Midbrain (tissue), 1 donor: ENCODE measurements around the gene TUBGCP6.

Experiments
- DNase-seq: peaks from one replicate; lab custom pipeline; 2025; lab: John Stamatoyannopoulos, UW

Gene TUBGCP6

DNA sequence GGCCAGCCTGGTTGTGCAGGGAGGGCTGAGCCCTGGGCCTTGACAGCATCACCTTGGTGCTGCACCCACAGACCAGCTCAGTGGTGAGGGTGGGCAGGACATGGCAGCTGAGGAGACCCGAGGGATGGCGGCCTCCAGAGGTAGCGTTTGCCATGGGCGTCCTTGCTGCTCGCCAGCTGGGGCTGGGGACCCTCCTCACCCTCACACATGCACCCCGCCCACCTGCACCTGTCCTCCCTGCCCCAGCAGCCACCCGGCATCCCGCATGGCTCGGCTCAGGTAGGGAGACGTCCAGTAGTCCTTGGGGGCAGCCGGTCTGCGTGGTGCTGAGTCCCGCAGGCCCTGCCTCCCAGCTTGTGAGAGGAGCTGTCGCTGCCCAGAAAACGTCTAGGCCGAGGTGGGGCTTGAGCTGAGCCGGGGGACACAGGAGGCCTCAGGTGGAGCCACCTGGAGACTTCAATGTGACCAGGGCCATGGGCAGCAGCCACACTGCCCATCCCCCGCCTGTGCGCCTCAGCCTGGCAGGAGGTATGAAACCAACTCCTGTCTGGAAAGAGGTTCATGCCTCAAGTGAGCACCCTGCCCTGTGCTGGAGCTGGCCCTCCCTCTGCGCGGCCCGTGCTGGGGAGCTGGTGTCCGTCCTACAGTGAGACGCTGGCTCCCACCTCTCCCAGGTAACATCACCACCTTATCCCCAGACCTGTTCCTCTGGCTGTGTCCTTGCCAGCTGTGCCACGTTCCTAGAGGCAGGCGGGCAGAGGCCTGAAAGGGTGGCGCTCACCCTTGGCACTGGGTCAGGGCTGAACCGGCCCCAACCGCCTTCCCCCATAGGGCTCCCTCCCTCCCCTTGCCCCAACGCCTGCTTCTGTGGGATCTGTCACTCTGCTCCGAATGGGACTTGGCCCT is 62.4 kb downstream of the TUBGCP6 start:
- no peak for DNase-seq

DNA sequence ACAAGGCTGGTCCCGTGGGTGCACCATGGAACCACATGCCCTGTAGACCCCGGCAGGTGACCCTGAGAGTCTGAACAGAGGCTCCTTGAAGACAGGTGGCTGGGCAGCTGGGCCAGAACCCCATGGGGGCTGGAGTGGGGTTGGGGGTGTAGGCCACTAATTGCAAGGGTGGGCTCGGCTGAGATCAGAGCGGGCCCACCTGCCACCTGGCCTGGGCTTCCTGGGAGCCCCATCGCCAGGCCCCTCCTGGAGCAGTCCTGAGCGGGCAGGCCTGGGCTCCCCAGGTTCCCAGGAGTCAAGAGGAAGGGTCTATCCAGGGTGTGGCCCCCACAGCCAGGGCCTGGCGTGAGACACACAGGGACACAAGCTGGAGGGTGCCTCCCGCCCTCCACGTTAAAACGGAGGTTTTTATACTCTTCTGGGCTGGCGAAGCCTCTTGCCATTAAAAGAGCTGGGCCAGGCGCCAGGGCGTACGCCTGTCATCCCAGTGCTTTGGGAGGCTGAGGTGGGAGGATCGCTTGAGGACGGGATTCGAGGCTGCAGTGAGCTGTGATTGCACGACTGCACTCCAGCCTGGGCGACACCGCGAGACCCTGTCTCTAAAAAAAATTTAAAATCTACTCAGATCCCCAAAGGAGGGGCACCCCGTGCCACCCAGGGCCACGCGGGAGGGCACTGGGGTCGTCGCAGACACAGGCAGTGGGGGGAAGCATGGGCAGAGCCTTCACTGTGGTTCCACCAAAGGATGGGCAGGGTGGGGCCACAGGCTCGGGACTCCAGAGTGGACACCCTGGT is 63.9 kb downstream of the TUBGCP6 start:
- DNase-seq: no peak

DNA sequence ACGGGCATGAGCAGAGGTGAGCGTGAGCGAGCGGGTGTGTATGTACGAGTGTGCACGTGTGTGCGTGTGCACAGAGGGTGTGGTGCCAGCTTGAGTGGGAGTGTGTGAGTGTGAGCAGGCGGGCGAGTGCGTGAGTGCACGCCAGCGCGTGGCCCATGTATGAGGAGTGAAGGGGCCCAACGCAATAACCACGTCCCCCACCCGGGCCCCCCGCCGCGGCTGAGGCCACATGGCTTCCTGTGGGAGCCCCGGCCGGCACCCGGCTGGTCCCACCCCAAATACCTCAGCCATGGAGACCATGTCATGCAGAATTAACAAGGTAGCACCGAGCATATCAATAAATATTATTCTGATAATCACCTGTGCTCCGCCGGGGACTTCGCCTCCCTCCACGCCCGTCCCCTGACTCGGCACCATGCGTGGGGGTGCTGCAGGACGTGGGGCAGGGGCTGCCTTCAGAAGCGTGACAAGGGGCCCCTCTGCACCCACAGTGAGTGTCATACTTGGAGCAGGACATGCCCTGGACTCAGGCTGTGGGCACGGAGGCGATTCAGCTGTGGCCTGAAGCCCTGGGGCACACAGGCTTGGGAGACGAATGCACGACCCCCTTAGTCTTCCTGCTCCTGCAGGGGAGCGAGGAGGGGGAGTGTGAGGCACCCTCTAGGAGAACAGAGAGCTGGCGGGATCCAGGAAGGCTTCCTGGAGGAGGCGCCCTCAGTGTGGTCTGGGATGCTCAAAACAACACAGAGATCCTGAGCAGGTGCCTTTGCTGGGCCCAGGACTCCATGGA is 64.7 kb downstream of the TUBGCP6 start:
- no peak for DNase-seq

DNA sequence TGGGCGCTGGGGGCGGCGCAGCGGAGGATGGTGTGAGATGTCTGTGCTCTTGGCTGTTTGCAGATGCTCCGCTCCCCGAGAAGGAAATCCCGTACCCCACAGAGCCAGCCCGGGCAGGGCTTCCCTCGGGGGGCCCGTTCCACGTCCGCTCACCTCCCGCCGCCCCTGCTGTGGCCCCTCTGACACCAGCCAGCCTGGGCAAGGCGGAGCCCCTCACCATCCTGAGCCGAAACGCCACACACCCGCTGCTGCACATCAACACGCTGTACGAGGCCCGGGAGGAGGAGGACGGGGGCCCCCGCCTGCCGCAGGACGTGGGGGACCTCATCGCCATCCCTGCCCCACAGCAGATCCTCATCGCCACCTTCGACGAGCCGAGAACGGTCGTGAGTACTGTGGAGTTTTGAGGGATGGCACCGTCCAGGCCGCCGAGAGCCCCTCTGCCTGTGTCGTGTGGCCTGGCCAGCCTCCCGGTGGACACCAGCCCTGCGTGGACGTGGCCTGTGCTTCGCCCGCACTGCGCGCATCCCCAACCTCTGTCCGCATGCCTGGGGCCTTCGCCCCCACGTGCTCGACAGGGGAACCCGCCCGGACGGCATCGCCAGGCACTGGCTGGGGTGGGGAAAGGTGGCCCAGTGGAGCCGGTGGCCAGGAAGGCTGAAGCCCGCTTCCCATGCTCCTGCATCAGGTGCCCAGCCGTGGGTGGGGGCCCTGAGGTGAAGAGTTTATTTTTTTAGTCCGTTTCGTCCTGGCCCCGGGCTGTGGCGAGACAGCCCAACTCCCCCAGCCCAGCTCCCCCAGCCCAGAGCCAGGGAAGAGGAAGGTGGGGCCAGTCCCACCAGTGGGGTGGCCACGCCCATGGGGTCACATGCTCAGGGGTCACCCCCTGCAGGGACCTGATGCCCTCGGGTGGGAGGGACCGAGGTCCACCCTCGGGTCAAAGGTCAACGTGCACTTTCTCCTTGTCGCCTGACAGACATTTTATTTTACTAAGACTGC is 65.7 kb downstream of the TUBGCP6 start:
- no peak for DNase-seq

DNA sequence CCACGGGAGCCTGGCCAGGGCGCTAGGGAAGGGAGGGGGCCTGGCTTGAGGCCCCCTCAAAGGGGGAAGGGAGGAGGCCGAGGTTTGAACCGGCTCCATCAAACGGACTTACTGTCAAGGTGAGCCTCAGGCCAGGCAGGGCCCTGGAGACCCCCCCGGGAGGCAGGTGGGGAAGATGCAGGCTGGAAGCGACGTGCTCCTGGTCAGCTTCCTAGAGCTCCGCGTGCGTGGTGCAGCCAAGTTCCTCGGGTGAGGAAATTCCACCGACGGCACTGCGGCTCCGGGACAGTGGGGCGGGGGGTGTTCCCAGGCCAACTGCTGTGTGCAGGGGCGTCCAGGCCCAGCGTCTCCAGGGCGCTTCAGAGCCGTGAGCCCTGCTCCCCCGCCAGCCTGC is 66.4 kb downstream of the TUBGCP6 start:
- DNase-seq: no peak

DNA sequence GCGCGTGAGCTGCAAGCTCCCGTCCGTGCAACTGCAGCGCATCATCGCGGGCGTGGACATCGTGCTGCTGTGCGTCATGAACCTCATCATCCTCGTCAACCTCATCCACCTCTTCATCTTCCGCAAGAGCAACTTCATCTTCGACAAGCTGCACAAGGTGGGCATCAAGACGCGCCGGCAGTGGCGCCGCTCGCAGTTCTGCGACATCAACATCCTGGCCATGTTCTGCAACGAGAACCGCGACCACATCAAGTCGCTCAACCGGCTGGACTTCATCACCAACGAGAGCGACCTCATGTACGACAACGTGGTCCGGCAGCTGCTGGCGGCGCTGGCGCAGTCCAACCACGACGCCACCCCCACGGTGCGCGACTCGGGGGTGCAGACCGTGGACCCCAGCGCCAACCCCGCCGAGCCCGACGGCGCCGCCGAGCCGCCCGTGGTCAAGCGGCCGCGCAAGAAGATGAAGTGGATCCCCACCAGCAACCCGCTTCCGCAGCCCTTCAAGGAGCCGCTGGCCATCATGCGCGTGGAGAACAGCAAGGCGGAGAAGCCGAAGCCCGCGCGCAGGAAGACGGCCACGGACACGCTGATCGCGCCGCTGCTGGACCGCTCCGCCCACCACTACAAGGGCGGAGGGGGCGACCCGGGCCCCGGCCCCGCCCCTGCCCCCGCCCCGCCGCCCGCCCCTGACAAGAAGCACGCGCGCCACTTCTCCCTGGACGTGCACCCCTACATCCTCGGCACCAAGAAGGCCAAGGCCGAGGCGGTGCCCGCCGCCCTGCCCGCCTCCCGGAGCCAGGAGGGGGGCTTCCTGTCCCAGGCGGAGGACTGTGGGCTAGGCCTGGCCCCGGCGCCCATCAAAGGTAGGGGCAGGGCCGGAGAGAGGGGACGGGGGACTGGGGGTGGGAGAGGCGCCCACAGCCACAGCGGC is 67.0 kb downstream of the TUBGCP6 start:
- no peak for DNase-seq

DNA sequence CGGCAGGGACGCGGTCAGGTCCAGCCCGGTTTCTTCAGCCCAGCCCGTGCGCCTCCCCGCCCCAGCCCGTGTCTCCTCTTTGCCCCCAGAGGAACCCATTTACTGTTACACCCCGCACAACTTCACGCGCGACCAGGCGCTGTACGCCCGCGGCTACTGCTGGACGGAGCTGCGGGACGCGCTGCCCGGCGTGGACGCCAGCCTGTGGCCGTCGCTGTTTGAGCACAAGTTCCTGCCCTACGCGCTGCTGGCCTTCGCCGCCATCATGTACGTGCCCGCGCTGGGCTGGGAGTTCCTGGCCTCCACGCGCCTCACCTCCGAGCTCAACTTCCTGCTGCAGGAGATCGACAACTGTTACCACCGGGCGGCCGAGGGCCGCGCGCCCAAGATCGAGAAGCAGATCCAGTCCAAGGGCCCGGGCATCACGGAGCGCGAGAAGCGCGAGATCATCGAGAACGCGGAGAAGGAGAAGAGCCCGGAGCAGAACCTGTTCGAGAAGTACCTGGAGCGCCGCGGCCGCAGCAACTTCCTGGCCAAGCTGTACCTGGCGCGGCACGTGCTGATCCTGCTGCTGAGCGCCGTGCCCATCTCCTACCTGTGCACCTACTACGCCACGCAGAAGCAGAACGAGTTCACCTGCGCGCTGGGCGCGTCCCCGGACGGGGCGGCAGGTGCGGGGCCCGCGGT is 67.8 kb downstream of the TUBGCP6 start:
- DNase-seq: no peak

DNA sequence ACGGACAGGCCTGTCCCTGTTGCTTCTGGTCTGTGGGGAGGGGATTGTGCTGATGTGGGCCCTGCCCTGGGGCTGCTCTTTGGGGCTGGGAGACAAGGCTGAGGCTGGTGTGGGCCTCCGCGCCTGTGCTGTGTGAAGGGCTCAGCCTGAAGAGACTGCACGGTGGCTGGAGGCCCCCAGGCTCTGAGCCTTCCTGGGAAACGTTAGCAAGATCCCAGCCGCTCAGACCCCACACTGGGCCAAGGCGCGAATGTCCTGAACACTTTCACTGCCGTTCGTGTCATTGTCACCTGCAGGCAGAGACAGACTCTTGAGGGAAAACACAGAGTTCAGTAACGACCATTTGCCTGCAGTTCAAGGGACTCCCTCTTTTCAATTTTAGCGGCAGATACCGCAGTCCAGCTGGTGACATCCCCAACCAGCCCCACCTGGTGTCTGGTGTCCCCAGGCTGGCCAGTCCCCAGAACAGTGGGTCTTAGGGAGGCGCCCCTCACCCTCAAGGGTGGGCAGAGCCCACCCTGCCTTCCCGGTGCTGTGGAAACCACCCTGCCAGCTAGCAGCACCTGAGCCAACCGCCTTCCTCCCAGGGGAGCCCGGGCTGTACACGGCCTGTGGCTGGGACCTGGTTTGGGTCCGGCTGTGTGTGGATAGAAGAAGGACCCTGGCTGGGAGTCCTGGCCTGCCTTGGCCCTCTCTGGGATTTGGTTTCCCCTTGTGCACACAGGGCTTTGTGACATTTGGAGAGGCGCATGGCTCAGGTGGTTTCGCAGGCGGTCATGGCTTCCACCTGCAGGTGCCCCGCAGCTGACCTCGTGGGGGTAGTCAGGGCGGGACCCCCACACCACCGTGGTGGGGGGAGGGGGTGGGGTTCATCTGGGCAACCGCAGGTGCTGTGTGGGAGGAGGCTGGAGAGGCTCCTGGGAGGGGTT is 68.6 kb downstream of the TUBGCP6 start:
- no peak for DNase-seq

DNA sequence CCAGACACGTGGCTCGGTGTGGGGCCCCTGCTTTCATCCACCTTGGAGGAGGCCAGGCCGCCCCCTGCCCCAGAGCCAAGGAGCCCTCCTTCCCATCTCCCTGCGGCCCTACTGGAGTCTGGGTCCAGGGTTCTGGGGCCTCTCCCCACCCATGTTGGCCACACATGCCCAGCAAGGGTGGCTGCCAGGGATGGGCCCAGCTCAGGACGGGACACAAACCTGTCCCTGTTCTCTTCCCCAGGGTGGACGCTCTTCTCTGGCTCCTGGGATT is 69.7 kb downstream of the TUBGCP6 start:
- no peak for DNase-seq

DNA sequence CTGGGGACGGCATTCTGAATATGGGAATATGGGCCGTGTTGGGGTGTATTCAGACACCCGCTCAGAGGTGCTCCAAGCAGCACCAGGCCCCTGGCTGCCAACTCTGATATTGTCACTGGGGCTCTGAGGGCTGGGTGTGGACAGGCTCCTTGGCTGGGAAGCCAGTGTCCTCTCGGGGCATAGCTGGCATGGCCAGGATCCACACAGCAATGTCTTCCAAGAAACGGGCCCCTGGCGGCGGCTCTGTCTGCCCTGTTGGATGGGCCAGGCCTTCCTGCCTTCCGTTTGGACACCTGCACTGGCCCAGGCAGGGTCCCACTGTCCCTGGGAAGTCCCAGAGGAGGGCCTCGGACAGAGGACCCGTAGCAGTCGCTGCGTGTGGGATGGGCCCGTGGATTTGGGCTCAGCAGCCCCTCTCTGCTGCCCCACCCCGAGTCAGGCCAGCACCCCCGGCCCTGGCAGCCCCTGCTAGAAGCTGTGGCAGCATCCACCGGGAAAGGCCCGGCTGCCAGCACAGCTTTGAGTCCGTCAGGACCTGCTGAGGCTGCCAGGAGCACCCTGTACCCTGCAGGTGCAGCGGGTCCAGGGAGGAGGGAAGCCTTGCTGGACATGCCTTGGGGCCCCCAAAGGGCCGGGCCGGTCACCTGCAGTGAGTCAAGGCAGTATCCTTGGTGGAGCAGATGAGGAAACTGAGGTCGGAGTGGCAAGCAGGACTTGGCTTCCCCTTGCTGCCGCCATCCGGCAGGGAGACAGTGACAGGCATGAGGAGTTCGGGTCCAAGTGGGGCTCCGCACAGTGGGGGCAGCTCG is 70.2 kb downstream of the TUBGCP6 start:
- DNase-seq: no peak

DNA sequence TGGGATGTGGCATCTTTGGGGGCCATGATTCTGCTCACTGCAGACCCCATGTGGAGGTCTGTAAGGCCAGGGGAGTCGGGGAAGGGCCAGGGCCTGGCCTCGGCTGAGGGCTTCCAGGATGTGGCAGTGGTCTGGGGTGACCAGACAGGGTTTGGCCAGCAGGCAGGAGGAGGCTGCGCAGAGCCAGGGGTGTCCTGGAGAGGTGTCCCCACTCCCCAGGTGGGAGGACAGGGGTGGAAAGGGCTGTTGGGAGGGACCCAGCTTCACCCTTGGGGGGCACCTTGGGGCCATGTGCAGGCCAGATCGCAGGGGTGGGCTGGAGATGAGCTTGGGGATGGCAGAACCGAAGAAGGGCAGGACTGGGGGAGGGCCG is 70.9 kb downstream of the TUBGCP6 start:
- DNase-seq: no peak

DNA sequence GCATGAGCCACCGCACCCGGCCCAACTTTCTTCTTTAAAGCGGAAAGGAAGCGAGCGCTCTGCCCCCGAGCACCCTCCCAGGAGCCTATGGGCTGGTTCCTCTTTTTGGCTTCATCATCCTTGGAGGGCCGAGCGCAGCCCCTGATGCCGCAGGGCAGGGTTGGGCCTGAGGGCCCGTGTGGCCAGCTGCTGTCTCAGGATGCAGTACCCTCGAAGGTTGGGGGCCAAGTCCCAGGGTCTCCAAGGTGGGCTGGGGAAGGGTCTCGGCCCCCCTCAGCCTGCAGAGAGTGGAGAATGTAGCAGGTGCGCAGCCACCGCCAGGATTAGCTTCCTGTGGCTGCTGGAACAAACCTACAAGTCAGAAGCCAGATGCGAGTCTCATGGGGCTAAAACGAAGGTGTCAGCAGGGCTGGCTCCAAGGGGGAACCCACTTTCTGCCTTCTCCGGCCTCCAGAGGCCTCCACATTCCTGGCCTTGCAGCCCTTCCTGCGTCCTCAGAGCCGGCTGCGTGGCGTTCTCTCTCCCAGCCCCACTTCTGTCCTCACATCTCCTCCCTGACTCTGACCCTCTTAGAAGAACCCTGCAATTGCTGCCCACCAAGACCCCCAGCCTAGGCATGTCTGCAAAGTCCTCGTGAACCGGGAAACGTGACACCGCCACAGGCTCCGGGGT is 71.4 kb downstream of the TUBGCP6 start:
- no peak for DNase-seq

DNA sequence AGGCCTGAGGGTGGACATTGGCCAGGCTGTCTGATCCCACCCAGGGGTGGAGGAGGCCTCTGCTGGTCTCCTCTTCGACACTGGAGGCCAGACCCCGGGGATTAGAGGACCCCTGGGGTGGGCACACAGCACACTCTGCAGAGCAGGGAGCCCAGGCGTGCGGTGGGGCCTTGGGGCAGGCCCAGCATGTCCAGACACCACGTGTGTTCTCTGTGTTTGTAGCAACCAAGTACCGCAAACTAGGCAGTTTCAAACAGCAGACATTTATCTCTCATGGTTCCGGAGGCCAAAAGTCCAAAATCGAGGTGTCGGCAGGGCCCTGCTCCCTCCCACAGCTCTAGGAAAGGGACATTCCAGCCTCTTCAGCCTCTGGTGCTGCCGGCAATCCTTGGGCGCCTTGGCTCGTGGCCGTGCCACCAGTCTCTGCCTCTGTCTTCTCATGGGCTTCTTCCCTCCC is 72.8 kb downstream of the TUBGCP6 start:
- DNase-seq: no peak

DNA sequence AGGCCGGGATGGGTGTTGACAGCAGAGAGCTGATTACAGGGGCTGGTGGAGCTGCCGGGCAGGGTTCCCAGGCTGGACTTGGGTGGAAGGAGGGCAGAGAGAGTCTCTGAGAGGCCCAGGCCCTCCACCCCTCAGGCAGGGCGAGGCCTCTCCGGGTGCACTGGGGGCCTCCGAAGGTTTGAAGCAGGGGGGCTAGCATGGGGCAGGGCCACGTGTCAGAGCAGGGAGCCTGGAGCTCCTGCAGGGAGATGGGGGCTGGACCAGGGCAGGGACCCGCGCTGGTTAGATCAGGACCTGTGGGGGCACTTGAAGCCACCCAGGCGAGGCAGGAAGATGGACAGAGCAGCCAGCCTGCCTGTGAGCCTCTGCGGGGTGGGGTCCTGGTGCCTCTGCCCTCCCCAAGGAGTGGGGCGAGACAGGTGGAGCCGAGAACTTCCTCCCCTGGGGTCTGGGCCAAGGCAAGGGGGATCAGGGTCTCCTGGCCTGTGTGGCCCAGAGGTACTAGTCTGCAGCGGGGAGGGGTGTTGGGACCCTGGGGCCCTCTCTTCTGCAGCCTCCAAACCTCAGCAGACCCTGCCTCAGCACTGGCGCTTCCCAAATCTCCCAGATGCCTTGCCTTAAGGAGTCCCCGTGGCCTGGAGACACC is 73.4 kb downstream of the TUBGCP6 start:
- no peak for DNase-seq

DNA sequence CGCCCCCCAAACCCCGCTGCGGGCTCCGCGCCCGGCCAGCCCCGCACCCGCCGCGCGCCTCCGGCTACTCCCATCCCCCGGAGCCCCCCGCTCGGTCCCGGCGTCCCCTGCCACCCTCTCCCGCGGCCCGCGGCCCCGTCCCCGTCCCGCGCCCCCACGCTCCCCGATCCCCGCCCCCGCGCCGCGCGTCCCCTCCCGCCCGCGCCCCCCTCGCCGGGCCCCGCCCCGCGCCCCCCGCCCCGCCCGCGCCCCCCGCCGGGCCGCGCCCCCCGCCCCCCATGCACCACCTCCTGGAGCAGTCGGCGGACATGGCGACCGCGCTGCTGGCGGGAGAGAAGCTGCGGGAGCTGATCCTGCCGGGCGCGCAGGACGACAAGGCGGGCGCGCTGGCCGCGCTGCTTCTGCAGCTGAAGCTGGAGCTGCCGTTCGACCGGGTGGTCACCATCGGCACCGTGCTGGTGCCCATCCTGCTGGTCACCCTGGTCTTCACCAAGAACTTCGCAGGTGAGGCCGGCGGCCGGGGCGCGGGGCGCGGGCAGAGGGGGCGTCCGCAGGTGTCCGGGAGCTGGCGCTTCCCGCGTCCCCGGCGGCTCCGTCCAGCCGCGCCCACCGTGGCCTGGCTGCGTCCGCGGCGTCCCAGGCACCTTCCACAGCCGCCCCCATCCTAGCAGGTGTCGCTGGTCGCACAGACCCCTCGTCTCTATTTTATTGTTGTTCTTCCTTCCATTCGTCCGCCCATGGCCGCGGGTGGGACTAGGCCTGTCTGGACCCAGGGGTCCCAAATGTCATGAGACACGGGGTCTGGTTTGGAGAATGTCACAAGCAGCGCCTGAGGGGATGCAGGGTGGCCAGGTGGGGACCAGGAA is 74.1 kb downstream of the TUBGCP6 start, which contains the start of gene PANX2:
PANX2 (plus strand) TSS at position 279 of the 866 bp plus-strand sequence; CDS start at position 279, 0 bp downstream.
- DNase-seq: peak; percentile 15
